GM12872 (cell line): ENCODE data around the gene POLR2B.

Experiments
- CTCF ChIP-seq: IDR thresholded peaks from 3 replicates; pipeline ENCODE4 v1.5.1; 2011; ENCODE audit warnings: low read depth, mild to moderate bottlenecking, low read length, moderate library complexity; ENCODE audit not compliant: insufficient read depth

POLR2B gene

GRCh38 chr4:56978750-56979303 is at the start of gene POLR2B:
POLR2B (plus strand) TSS chr4:56978896; CDS start chr4:56978986, 90 bp downstream.
- TF ChIP-seq CTCF = no peak

- no peak for TF ChIP-seq CTCF
These were observed 48.1 kb upstream of the POLR2B start for GRCh38 chr4:56930638-56931037.

GRCh38 chr4:56931924-56932323 is 46.8 kb upstream of the POLR2B start:
- no peak for TF ChIP-seq CTCF

GRCh38 chr4:56937262-56937661 is 41.4 kb upstream of the POLR2B start:
- no peak for TF ChIP-seq CTCF

- no peak for TF ChIP-seq CTCF
These were observed 38.3 kb upstream of the POLR2B start for GRCh38 chr4:56940403-56940802.

- no peak for TF ChIP-seq CTCF
These were observed 37.7 kb upstream of the POLR2B start for GRCh38 chr4:56940971-56941370.

GRCh38 chr4:56941403-56941802 is 37.3 kb upstream of the POLR2B start:
- TF ChIP-seq CTCF = no peak
